Measurements from ENCODE around the gene CKLF. TPM values are rescaled to one million over a fixed set of nuclear protein-coding genes. Genes with fewer than 3 reads are reported as not detected.

CKLF gene
- total RNA-seq, 2 donors from 2014 or later: 11.5 to 22.5 TPM

- no peak for DNase-seq (ENCODE audit: low spot score)
- peaks cover 45% of the 10 kb centered on the region for H3K36me3 ChIP-seq
- no peak for TF ChIP-seq CTCF (IDR thresholded peaks at IDR 0.05)
Measured at GRCh38 chr16:66614161-66614802, 61.9 kb downstream of the CKLF start.

More at GRCh38 chr16:66614161-66614802, 61.9 kb downstream of the CKLF start:
- no peak overlapping the region for H3K27ac ChIP-seq
- no peaks in the 10 kb centered on the region for H3K9me3 ChIP-seq
- no peaks in the 10 kb centered on the region for H3K4me1 ChIP-seq
- H3K4me3 ChIP-seq: no peak overlapping the region
- H3K27me3 ChIP-seq: no peaks in the 10 kb centered on the region

Other genes with a start within 250 kb of the CKLF start
- 10 to 100 TPM; 47.4 to 58.0 TPM for gene CDH5, start 185.9 kb upstream of the CKLF start, total RNA-seq
- gene BEAN1, start 125.3 kb upstream of the CKLF start, total RNA-seq: under 1 TPM; 0.48 to 0.75 TPM
- gene TK2, start 2.5 kb upstream of the CKLF start, total RNA-seq: 10 to 100 TPM; 20.7 to 24.5 TPM
- gene CMTM1, start 13.9 kb downstream of the CKLF start, total RNA-seq: 1 to 10 TPM in 1 of 2 donors, not detected in 1; 1.6 TPM
- not detected for gene CMTM2, start 26.9 kb downstream of the CKLF start, total RNA-seq
- gene CMTM3, start 52.1 kb downstream of the CKLF start, total RNA-seq: 10 to 100 TPM; 15.6 to 26.2 TPM
- gene CMTM4, start 144.2 kb downstream of the CKLF start, total RNA-seq: 10 to 100 TPM in 1 of 2 donors, 1 to 10 TPM in 1; 7.5 to 15.2 TPM
- 10 to 100 TPM; 76.9 to 89.6 TPM for gene DYNC1LI2, start 199.0 kb downstream of the CKLF start, total RNA-seq
- not detected for gene TERB1, start 249.0 kb downstream of the CKLF start, total RNA-seq

All from right atrium auricular region (tissue), 2 donors.